ENCODE results near the gene UQCRC2. TPM values are rescaled to one million over a fixed set of nuclear protein-coding genes. Genes with fewer than 3 reads are reported as not detected.

Gene UQCRC2
- total RNA-seq, 2 donors from 2014 or later = 79.5 to 122 TPM

GRCh38 chr16:21940570-21940969 lies 12.6 kb upstream of the UQCRC2 start:
- TF ChIP-seq CTCF (IDR thresholded peaks at IDR 0.05) = no peak
- H3K4me1 ChIP-seq (ENCODE audit: control insufficient read depth in 1 of 2, low read depth in 2 of 2) = peaks cover 0 to 12% of the 10 kb centered on the region in 2 donors
- ATAC-seq (ENCODE audit: insufficient number of reproducible peaks, low FRiP score, low read depth) = no peak
- no peak overlapping the region for H3K27ac ChIP-seq
- H3K9me3 ChIP-seq = no peaks in the 10 kb centered on the region
- H3K27me3 ChIP-seq (replicated peaks; ENCODE audit: insufficient read depth) = no peaks in the 10 kb centered on the region
- no peak overlapping the region for H3K4me3 ChIP-seq
- no peak for DNase-seq (ENCODE audit: low spot score)
- H3K36me3 ChIP-seq = no peaks in the 10 kb centered on the region

GRCh38 chr16:21943571-21943970 lies 9.6 kb upstream of the UQCRC2 start:
- DNase-seq (ENCODE audit: low spot score) (no peak), ATAC-seq (ENCODE audit: insufficient number of reproducible peaks, low FRiP score, low read depth) (no peak)
- Histone ChIP-seq H3K4me3 (no peak overlapping the region), H3K9me3 (no peaks in the 10 kb centered on the region), H3K36me3 (no peaks in the 10 kb centered on the region), H3K27me3 (replicated peaks; ENCODE audit: insufficient read depth) (no peaks in the 10 kb centered on the region), H3K4me1 (ENCODE audit: control insufficient read depth in 1 of 2, low read depth in 2 of 2) (no peaks in the 10 kb centered on the region), H3K27ac (no peak overlapping the region)
- no peak for TF ChIP-seq CTCF (IDR thresholded peaks at IDR 0.05)

- Histone ChIP-seq H3K4me3 (no peak overlapping the region), H3K4me1 (ENCODE audit: control insufficient read depth in 1 of 2, low read depth in 2 of 2) (peaks cover 11 to 21% of the 10 kb centered on the region in 2 donors), H3K27ac (no peak overlapping the region), H3K36me3 (no peaks in the 10 kb centered on the region), H3K9me3 (no peaks in the 10 kb centered on the region), H3K27me3 (replicated peaks; ENCODE audit: insufficient read depth) (no peaks in the 10 kb centered on the region)
- DNase-seq (ENCODE audit: low spot score) (no peak), ATAC-seq (ENCODE audit: insufficient number of reproducible peaks, low FRiP score, low read depth) (no peak)
- TF ChIP-seq CTCF (IDR thresholded peaks at IDR 0.05) = no peak
Measured at GRCh38 chr16:21946889-21947635, 6.1 kb upstream of the UQCRC2 start.

- no peak for TF ChIP-seq CTCF (IDR thresholded peaks at IDR 0.05)
- Histone ChIP-seq H3K27me3 (replicated peaks; ENCODE audit: insufficient read depth) (no peaks in the 10 kb centered on the region), H3K9me3 (no peaks in the 10 kb centered on the region), H3K27ac (no peak overlapping the region), H3K36me3 (no peaks in the 10 kb centered on the region), H3K4me3 (no peak overlapping the region), H3K4me1 (ENCODE audit: control insufficient read depth in 1 of 2, low read depth in 2 of 2) (peaks cover 20 to 33% of the 10 kb centered on the region in 2 donors)
- no peak for DNase-seq (ENCODE audit: low spot score)
- no peak for ATAC-seq (ENCODE audit: insufficient number of reproducible peaks, low FRiP score, low read depth)
Measured at GRCh38 chr16:21949713-21950260, 3.4 kb upstream of the UQCRC2 start.

- Histone ChIP-seq H3K36me3 (no peaks in the 10 kb centered on the region), H3K4me1 (ENCODE audit: control insufficient read depth in 1 of 2, low read depth in 2 of 2) (peaks cover 20 to 41% of the 10 kb centered on the region in 2 donors), H3K9me3 (no peaks in the 10 kb centered on the region), H3K27me3 (replicated peaks; ENCODE audit: insufficient read depth) (no peaks in the 10 kb centered on the region), H3K4me3 (no peak overlapping the region), H3K27ac (no peak overlapping the region)
- TF ChIP-seq CTCF (IDR thresholded peaks at IDR 0.05) = peak; percentile 19
- ATAC-seq (ENCODE audit: insufficient number of reproducible peaks, low FRiP score, low read depth) = no peak
- no peak for DNase-seq (ENCODE audit: low spot score)
Measured at GRCh38 chr16:21950782-21951521, 2.2 kb upstream of the UQCRC2 start.
